Astrocyte of the cerebellum (primary cell): ENCODE results near the gene TYROBP.

Experiments
- DNase-seq: peaks from one replicate; pipeline ENCODE4 v3.0.0-alpha.2; 2011; ENCODE audit warnings: low read depth
- H3K4me3 ChIP-seq: 2 replicates; pipeline ENCODE4 v1.5.1; 2011; ENCODE audit warnings: mild to moderate bottlenecking, low read depth, low read length, moderate library complexity
- in situ Hi-C: cut with HindIII; loops from 2 replicates; pipeline ENCODE4 v1.10.0; 2017; ENCODE audit warnings: low sequenced_read_pairs
- TF ChIP-seq, protein P1 (sequence below): IDR thresholded peaks from 2 replicates; pipeline ENCODE4 v1.5.1; 2012; ENCODE audit warnings: low read length, low read depth, moderate library complexity, mild to moderate bottlenecking; ENCODE audit errors: missing control alignments

TYROBP gene

DNA sequence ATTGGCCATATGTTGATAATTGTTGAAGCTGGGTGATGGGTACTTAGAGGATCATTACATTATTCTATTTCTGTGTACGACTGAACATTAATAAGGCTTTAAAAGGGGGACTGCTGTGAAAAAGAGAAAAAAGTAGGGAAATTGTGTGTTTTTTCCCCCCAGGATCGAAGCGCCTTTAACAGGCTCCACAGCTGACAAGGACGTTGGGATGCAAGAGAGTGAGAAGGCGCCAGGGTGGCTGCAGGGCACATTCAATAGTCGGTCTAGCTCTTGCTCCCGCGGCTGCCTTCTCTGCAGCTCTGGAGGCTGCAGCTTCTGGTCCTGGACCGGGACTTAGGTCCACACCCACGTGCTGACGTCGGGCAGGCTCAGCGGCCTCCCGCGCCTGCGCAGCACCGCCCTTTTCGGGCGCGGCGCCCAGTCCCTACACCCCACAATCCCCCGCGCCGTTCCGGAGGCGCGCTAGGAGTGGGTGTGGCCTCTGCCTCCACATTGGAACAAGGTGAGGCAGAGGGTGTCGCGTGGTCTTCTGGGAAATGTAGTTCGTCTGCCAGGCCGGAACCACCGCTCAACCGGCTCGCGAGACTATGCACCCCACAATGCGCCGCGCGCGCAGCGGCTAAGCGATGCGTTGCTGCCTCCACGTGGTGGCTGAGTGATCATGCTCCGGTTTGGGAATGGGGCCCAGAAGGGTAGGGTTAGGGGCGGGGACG lies 23.2 kb upstream of the TYROBP start:
- in situ Hi-C loops = no loop called here
- TF ChIP-seq, protein P1, sequence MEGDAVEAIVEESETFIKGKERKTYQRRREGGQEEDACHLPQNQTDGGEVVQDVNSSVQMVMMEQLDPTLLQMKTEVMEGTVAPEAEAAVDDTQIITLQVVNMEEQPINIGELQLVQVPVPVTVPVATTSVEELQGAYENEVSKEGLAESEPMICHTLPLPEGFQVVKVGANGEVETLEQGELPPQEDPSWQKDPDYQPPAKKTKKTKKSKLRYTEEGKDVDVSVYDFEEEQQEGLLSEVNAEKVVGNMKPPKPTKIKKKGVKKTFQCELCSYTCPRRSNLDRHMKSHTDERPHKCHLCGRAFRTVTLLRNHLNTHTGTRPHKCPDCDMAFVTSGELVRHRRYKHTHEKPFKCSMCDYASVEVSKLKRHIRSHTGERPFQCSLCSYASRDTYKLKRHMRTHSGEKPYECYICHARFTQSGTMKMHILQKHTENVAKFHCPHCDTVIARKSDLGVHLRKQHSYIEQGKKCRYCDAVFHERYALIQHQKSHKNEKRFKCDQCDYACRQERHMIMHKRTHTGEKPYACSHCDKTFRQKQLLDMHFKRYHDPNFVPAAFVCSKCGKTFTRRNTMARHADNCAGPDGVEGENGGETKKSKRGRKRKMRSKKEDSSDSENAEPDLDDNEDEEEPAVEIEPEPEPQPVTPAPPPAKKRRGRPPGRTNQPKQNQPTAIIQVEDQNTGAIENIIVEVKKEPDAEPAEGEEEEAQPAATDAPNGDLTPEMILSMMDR = peak; percentile 82
- H3K4me3 ChIP-seq = peak overlapping the region; percentile 30

DNA sequence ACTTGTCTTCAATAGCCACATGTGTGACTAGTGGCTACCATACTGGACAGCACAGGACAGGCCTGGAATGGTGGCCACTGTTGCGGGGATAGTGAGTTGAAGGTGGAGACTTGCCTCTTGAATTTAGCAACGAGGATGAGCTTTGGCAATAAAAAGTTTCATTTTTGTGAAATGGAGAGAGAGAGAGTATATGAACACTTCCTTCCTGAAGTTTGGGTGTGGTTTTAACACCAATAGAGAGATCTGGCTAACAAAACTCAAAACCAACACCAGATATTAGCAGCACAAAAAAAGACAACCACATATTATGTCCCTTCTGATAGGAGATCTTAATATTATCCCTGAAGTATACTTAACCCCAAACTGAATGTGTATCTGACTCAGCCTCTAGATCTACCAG lies 21.8 kb upstream of the TYROBP start:
- in situ Hi-C loops = no loop called here
- no peak for DNase-seq

More for the DNA sequence above, 23.2 kb upstream of the TYROBP start:
- DNase-seq = peak; percentile 99

DNA sequence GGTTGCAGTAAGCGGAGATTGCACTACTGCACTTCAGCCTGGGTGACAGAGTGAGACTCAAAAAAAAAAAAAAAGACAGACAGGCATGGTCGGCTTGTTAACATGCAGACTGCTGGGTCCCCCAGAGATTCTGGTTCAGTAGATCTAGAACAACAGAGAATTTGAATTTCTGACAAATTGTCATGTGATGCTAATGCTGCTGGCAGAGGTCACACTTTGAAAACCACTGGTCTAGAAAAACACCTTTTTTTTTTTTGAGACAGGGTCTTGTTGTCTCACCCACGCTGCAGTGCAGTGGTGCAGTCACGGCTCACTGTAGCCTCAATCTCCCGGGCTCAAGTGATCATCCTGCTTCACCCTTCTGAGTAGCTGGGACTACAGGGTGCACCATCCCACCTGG lies 20.4 kb upstream of the TYROBP start:
- no peak overlapping the region for H3K4me3 ChIP-seq
- in situ Hi-C loops = no loop called here
- no peak for DNase-seq
- TF ChIP-seq, protein P1 = no peak

More for the DNA sequence above, 21.8 kb upstream of the TYROBP start:
- no peak overlapping the region for H3K4me3 ChIP-seq
- TF ChIP-seq, protein P1 = no peak

DNA sequence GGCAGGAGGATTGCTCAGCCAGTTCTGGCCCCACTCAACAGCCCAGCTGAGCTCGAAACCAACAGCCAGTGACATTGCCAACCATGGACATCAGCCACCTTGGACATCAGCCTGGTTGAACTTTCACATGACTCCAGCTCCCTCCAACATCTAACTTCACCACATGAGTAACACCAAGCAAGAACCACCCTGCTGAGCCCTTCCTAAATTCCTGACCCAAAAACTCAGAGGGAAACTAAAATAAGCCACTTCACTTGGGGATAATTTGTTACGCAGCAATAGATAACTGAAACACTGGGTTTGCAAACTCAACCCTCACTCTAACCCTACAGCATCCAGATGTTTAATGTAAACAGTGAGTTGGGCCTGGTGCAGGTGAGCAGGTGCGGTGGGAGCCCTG lies 17.4 kb upstream of the TYROBP start:
- in situ Hi-C loops = no loop called here
- TF ChIP-seq, protein P1 = no peak
- no peak for DNase-seq
- H3K4me3 ChIP-seq = no peak overlapping the region

DNA sequence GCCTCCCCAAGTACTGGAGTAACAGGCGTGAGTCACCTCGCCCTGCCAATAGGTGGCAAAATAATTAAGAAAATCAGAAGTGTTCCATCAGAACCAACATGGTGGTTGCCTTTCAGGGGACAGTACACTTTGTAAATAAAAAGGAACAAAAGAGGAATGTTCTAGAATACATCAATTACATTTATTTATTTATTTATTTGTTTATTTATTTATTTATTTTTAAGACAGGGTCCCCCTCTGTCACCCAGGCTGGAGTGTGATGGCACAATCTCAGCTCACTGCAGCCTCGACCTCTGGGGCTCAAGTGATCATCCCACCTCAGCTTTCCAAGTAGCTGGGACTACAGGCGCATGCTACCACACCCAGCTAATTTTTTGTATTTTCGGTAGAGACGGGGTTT lies 12.9 kb upstream of the TYROBP start:
- H3K4me3 ChIP-seq = no peak overlapping the region

DNA sequence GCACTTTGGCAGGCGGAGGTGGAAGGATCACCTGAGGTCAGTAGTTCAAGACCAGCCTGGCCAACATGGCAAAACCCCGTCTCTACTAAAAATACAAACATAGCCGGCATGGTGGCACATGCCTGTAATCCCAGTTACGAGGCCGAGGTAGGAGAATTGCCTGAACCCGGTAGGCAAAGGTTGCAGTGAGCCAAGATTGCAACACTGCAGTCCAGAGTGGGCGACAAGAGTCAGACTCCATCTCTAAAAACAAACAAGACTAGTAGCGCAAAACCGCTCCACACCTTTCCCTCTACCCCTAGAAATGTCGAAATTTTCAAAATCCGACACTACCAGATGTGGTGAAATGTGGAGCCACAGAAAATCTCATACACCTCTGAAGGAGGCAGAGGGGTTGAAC lies 11.2 kb upstream of the TYROBP start:
- in situ Hi-C loops = no loop called here
- no peak for DNase-seq
- H3K4me3 ChIP-seq = no peak overlapping the region
- TF ChIP-seq, protein P1 = no peak

More for the DNA sequence above, 12.9 kb upstream of the TYROBP start:
- TF ChIP-seq, protein P1 = no peak
- no peak for DNase-seq
- in situ Hi-C loops = no loop called here
